Activated CD8-positive, alpha-beta T cell treated with anti-CD3 and anti-CD28 coated beads for 36 hours (primary cell): ENCODE results near the gene RGS9. TPM values are rescaled to one million over a fixed set of nuclear protein-coding genes. Genes with fewer than 3 reads are reported as not detected.
"Not testable (repeated sequence)": the region's sequence is repeated elsewhere in the genome, so short reads cannot be mapped to it uniquely, and the experiment has no call there.

Experiments used
- ATAC-seq: fragments of 200-7000 bp; cut with Tn5 transposase; one replicate; pipeline ENCODE4 v1.10.0; 2021; ENCODE audit warnings: mild to moderate bottlenecking, moderate library complexity
- CTCF ChIA-PET: fragments of 350-600 bp; sonication (Branson Sonifier 250); formaldehyde crosslinking; loops from one replicate; lab custom pipeline; 2021; ENCODE audit warnings: antibody characterized with exemption; lab: Charles Lee
- POLR2A ChIA-PET: fragments of 350-600 bp; sonication (Branson Sonifier 250); formaldehyde crosslinking; loops from one replicate; lab custom pipeline; 2021; ENCODE audit warnings: antibody characterized with exemption; lab: Charles Lee
- DNase-seq: peaks from one replicate; pipeline ENCODE4 v3.0.0-alpha.2; 2020
- H3K27ac Mint-ChIP-seq: one replicate; pipeline ENCODE4 v1.8.0; 2021; ENCODE audit warnings: mild to moderate bottlenecking, mixed read lengths
- H3K27me3 Mint-ChIP-seq: one replicate; pipeline ENCODE4 v1.8.0; 2021; ENCODE audit warnings: mixed read lengths
- H3K36me3 Mint-ChIP-seq: one replicate; pipeline ENCODE4 v1.8.0; 2021; ENCODE audit warnings: low read depth, mixed read lengths
- H3K4me1 Mint-ChIP-seq: one replicate; pipeline ENCODE4 v1.8.0; 2021; ENCODE audit warnings: low read depth, mixed read lengths
- H3K4me3 Mint-ChIP-seq: one replicate; pipeline ENCODE4 v1.8.0; 2021; ENCODE audit warnings: mild to moderate bottlenecking, moderate library complexity, mixed read lengths
- H3K9me3 Mint-ChIP-seq: one replicate; pipeline ENCODE4 v1.8.0; 2021; ENCODE audit warnings: mixed read lengths
- CTCF ChIP-seq: fragments of 200-600 bp; IDR thresholded peaks from one replicate; pipeline ENCODE4 v1.8.0; 2022; ENCODE audit warnings: antibody characterized with exemption, mild to moderate bottlenecking
- intact Hi-C: fragments of 100-400 bp; cut with micrococcal nuclease; formaldehyde crosslinking; loops from one replicate; pipeline ENCODE4 v1.10.0; 2022
- total RNA-seq, 2 experiments: library from RNA; stranded (reverse); gene quantifications; one replicate each; pipeline ENCODE4 v1.2.3, GENCODE V29; 2021

RGS9 gene
- total RNA-seq, 2 experiments from 2014 or later = 1.3 to 1.9 TPM

DNA sequence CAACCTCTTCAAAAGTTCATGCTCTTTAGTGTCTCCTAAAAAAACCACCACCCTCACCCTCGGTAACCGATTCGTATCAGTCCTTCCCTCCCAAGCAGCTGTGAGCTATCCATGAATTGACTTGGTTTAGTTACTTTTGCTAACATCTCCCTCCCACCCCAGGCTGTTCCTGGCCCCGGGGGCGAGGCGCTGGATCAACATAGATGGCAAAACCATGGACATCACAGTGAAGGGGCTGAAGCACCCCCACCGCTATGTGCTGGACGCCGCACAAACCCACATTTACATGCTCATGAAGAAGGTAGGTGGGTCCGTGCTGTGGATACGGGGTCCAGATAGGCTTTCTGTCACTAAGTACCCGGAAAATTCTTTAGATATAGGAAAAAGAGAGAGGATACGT, 66.8 kb downstream of the RGS9 start:
- H3K27ac Mint-ChIP-seq = no peak overlapping the region
- H3K36me3 Mint-ChIP-seq = no peaks in the 10 kb centered on the region
- peaks cover 1% of the 10 kb centered on the region for H3K27me3 Mint-ChIP-seq
- TF ChIP-seq CTCF = no peak
- ChIA-PET CTCF (no interaction called here), POLR2A (no interaction called here)
- peaks cover 2% of the 10 kb centered on the region for H3K4me1 Mint-ChIP-seq
- intact Hi-C loops = no loop called here
- H3K9me3 Mint-ChIP-seq = no peaks in the 10 kb centered on the region
- H3K4me3 Mint-ChIP-seq = no peak overlapping the region
- ATAC-seq = no peak
- DNase-seq = no peak

- CTCF ChIA-PET = no interaction called here
- TF ChIP-seq CTCF = no peak
- H3K27ac Mint-ChIP-seq = no peak overlapping the region
Observed at GRCh38 chr17:65205655-65206054, 68.5 kb downstream of the RGS9 start.

GRCh38 chr17:65207448-65207847, 70.3 kb downstream of the RGS9 start:
- DNase-seq, H3K9me3 Mint-ChIP-seq, H3K27ac Mint-ChIP-seq, H3K27me3 Mint-ChIP-seq, ATAC-seq, H3K4me1 Mint-ChIP-seq, intact Hi-C loops, H3K4me3 Mint-ChIP-seq, H3K36me3 Mint-ChIP-seq: not testable (repeated sequence)
- POLR2A ChIA-PET = interaction anchor here (0.9 kb wide), 1 partner anchor 85 kb away, joined by 4 read pairs; no protein-coding TSS in a partner anchor
- CTCF ChIA-PET = interaction anchor here (1.9 kb wide), 1 partner anchor 71 kb away, joined by 4 read pairs; the partner anchor contains the start of gene RGS9

More at GRCh38 chr17:65205655-65206054, 68.5 kb downstream of the RGS9 start:
- Mint-ChIP-seq H3K4me3 (no peak overlapping the region), H3K36me3 (no peaks in the 10 kb centered on the region), H3K9me3 (no peaks in the 10 kb centered on the region), H3K27me3 (peaks cover 1% of the 10 kb centered on the region), H3K4me1 (peaks cover 2% of the 10 kb centered on the region)
- intact Hi-C loops = no loop called here
- DNase-seq = no peak
- POLR2A ChIA-PET = no interaction called here
- ATAC-seq = no peak

DNA sequence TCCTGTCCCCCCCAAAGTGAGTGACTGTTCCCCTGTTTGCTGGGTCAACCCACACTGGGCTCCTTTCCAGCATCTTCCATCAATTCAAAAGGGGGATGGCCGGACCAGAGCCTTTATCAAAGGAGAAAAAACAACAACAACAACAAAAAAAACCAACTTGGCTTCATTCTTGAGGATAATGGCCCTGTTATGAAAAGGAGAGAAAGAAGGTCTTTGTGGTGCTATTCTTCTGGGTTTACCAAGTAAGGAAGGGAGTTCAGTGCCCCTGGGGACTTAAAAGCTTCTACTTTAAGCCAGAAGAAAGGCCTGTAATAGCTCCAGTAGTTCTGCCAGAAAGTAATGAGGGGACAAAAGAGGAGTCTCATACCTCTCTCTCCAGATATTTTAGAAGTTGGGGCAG, 71.5 kb downstream of the RGS9 start:
- intact Hi-C loops = no loop called here
- Mint-ChIP-seq H3K9me3 (no peaks in the 10 kb centered on the region), H3K4me1 (peaks cover 2% of the 10 kb centered on the region), H3K36me3 (no peaks in the 10 kb centered on the region), H3K27me3 (peaks cover 9% of the 10 kb centered on the region), H3K27ac (no peak overlapping the region), H3K4me3 (no peak overlapping the region)
- ChIA-PET POLR2A (interaction anchor here (0.9 kb wide), 1 partner anchor 86 kb away, joined by 4 read pairs; no protein-coding TSS in a partner anchor), CTCF (interaction anchor here (1.7 kb wide), 1 partner anchor 11 kb away, joined by 8 read pairs; no protein-coding TSS in a partner anchor)
- TF ChIP-seq CTCF = no peak
- DNase-seq (no peak), ATAC-seq (no peak)

- TF ChIP-seq CTCF = no peak
- Mint-ChIP-seq H3K27ac (no peak overlapping the region), H3K4me3 (no peak overlapping the region), H3K9me3 (no peaks in the 10 kb centered on the region), H3K36me3 (no peaks in the 10 kb centered on the region), H3K4me1 (no peaks in the 10 kb centered on the region), H3K27me3 (peaks cover 16% of the 10 kb centered on the region)
- ATAC-seq = no peak
- CTCF ChIA-PET = interaction anchor here (1.3 to 2.8 kb wide), 4 partner anchors 10 to 81 kb away, joined by 3 to 14 read pairs (median 6); partner anchors contain the start of gene RGS9
- DNase-seq = no peak
- intact Hi-C loops = no loop called here
- POLR2A ChIA-PET = interaction anchor here (1.8 kb wide), 1 partner anchor 84 kb away, joined by 6 read pairs; no protein-coding TSS in a partner anchor
Observed at GRCh38 chr17:65218261-65218660, 81.1 kb downstream of the RGS9 start.
